Measurements from ENCODE around the gene TBL1Y. TPM values are rescaled to one million over a fixed set of nuclear protein-coding genes. Genes with fewer than 3 reads are reported as not detected.
"Not testable (repeated sequence)": the region's sequence is repeated elsewhere in the genome, so short reads cannot be mapped to it uniquely, and the experiment has no call there.

TBL1Y gene
- polyA plus RNA-seq, 5 donors: 1.0 to 1.5 TPM; not detected in 3

GRCh38 chrY:7080548-7080947, 170.1 kb downstream of the TBL1Y start:
- DNase-seq: not testable (repeated sequence)

DNA sequence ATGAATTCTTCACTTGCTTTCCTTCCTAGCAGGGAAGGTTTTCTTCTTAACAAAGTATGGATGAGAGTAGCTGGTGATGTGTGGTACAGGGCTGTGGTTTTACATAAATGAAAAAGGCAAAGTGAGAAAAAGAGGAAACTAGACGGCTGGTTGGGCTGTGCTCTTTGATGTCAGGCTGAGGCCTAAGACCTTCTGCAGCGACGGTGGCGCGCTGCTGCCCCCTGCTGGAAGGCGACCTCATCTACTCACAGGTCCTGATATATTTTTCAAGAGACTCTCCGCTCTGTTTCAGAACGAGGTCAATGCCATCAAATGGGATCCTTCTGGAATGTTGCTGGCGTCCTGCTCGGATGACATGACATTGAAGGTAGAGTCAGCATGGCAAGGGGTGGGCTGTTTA, 175.1 kb downstream of the TBL1Y start:
- no peak for DNase-seq

DNA sequence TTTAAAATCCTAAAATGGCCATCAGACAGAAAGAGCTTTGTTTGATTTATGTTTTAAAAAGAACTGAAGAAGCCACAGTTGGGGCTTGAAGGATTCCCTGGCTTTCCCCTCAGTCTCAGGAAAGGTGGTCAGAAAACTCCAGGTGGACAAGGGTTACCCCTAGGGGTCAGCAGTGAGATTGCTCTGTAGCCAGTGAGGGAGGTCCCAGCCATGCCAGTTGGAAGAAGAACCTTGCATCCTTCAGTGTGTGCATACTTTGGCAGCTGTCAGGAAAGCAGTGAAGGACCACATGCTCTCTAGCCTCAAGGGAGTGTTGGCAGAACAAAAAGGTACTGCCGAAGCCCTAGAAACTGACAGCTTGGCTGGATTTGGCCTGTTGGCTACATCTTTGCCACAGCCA, 182.3 kb downstream of the TBL1Y start:
- DNase-seq: no peak

DNA sequence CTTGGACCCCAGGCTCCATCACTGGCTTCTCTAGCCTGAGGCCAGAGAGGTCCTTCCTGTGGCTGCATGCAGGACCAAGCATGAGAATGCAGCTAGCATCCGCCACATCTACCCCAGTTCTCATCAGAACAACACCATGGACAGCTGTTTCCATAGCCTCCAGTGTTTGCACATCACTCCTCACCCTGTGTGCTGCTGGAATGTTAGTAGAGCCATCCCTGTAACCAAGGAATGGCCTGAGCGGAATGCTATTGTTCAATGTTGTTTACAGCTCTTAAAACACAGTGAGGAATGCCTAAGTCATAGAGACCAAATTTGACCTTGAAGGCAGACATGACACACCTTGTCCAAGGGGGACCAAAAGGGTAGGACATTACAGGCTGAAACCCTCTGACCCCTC, 183.9 kb downstream of the TBL1Y start:
- no peak for DNase-seq

GRCh38 chrY:7097021-7097420, 186.5 kb downstream of the TBL1Y start:
- no peak for DNase-seq

DNA sequence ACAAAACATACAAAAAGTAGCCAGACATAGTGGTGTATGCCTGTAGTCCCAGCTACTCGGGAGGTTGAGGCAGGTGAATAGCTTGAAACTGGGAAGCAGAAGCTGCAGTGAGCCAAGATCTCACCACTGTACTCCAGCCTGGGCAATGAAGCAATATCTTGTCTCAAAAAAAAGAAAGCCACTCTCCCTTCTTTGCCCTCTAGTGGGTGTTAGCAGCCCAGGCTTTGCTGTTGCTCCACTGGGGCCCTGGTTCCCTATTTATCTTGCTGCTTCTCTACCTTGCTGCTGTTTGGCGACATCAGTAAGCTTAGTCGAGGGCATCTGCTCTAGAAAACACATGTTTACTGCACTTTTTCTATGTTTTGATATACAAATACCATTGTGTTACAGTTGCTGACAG, 189.2 kb downstream of the TBL1Y start:
- DNase-seq: no peak

- no peak for DNase-seq
These were observed 192.2 kb downstream of the TBL1Y start for GRCh38 chrY:7102680-7103079.

DNA sequence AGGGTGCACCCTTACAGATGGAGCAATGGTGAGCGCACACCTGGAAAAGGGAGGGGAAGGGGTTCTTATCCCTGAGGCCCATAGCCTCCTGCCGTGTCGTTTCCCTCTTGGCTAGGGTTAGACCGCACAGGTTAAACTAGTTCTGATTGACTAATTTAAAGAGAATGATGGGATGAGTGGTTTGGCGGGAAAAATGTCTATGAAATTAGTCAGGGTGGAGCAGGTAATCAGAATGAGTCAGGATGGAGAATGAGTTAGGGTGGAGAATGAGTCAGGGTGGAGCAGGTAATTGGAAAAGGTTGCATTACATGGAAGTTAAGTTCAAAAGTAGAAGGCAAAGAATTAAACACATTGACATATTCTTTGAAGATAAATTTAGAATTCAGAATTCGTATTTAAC, 196.7 kb downstream of the TBL1Y start:
- DNase-seq: no peak

DNA sequence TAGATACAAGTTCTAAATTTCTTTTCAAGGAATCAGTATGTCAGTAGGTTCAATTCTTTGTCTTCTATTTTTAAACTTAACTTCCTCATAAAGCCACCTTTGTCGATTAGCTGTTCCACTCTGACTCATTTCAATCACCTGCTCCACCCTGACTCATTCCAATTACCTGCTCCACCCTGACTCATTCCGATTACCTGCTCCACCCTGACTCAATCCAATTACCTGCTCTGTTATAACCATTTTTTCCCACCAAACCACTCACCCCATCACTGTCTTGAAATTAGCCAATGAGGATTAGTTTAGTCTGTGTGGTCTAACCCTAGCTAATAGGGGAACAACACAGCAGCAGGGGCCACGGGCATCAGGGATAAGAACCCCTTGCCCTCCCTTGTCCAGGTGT, 199.6 kb downstream of the TBL1Y start:
- DNase-seq: no peak

- DNase-seq: no peak
These were observed 205.4 kb downstream of the TBL1Y start for GRCh38 chrY:7115871-7116270.

GRCh38 chrY:7122202-7122601, 211.7 kb downstream of the TBL1Y start:
- DNase-seq: no peak

DNA sequence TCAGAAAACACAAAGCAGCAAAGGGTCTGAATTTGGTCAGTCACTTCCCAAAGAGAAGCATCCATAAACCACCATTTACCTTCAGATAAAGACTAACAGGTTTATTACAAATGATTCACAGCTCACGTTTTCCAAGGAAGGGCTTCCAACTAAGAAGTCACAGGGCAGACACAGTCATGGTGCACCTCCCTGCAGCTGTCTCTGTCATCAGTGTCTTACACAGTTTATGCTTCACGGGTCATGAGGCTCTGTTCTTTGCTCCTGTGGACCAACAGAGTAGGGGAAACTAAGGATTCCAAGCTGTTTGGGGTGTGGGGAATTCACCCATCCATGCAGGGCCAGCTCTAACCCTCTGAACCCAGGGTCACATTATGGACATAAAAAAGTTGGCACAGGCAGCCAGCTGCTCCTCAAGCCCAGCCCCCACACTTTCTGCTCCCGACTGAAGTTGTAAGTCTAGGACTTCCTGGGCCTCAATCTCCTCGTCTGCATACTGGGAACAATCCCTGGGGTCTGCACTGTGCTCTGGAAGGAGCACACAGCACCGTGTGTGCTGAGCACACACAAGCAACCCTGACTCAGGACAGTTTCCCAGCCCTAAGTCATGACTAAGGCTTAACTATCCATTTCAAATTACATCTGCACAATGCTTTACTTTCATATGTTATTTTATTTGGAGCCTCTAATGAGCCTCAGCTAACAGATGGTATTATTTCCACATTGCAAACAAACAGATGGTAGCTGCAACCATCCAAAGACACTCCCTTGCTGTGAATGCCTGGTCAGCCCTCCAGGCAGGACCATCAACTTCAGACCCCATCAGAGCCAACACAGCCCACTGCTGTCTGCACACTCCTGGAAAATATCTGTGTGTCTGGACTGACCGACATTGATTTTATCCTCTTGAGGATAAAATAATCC, 214.9 kb downstream of the TBL1Y start:
- DNase-seq: no peak

DNA sequence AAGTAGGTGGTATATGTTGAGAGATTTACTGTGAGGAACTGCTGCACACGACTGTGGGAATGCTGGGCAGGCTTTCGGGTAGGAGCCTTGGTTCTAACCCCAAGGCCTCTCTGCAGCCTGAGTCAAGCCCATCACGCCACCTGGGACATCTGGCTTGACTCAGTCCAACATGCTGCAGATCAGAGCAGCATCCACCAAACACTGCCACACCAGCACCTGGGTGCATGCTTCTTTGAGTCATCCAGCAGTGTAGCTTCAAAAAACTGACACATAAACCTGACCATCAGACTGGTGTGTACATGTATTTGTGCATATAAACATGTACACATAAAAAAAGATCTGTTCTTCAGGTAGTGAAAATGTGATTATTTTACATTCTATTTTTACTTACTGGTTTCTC, 217.7 kb downstream of the TBL1Y start:
- DNase-seq: no peak

Other genes starting within 250 kb of the TBL1Y start
- gene AMELY, start 1.1 kb downstream of the TBL1Y start, polyA plus RNA-seq (ENCODE audit: insufficient read depth in 1 of 5, insufficient read length in 5 of 5, low replicate concordance in 1 of 5): not detected